ENCODE data around the gene SCIN.
A peak's percentile ranks its signal among the peaks of the same experiment; 100 is the strongest.

SCIN gene

DNA sequence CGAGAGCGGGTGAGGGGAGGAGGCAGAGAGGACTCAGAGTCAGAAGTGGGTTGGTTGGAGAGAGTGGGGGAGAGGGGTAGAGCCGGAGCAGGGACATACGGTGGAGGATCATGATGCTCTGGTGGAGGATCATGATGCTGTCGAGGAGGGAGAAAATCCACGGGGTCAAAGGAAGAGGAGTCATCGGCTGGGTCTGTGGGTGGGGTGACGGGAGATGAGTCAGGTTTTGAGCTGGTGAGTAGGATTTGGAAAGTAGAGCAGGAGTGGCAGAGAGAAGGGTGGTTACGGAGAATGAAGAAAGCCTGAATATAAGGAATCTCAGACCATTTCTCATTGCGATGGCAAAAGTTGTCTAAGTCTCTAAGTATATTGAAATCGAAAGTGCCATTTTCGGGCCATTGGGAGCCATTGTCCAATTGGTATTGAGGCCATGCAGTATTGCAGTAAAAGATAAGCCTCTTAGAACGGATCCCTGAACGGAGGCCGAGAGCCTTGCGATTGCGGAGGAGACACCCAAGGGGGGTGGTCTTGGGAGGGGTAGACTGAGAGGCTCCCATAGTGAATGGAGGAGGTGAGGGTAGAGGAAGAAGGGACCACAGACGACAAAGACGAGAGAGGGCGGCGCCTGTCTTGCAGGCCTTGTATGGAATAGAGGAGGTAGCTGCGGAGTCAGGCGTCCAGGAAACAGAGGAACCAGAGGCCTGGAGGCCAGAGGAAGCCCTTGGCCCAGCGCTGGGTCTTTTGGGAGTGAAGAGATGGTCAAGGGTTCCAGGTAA is 23.8 kb downstream of the SCIN start:
- TF ChIP-seq, protein P1, sequence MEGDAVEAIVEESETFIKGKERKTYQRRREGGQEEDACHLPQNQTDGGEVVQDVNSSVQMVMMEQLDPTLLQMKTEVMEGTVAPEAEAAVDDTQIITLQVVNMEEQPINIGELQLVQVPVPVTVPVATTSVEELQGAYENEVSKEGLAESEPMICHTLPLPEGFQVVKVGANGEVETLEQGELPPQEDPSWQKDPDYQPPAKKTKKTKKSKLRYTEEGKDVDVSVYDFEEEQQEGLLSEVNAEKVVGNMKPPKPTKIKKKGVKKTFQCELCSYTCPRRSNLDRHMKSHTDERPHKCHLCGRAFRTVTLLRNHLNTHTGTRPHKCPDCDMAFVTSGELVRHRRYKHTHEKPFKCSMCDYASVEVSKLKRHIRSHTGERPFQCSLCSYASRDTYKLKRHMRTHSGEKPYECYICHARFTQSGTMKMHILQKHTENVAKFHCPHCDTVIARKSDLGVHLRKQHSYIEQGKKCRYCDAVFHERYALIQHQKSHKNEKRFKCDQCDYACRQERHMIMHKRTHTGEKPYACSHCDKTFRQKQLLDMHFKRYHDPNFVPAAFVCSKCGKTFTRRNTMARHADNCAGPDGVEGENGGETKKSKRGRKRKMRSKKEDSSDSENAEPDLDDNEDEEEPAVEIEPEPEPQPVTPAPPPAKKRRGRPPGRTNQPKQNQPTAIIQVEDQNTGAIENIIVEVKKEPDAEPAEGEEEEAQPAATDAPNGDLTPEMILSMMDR (IDR thresholded peaks at IDR 0.05; ENCODE audit: low read depth, low read length, missing control alignments): no peak
- no peak overlapping the region for H3K4me3 ChIP-seq (ENCODE audit: low read depth, low read length)
- no peak for DNase-seq (ENCODE audit: low read depth)

DNA sequence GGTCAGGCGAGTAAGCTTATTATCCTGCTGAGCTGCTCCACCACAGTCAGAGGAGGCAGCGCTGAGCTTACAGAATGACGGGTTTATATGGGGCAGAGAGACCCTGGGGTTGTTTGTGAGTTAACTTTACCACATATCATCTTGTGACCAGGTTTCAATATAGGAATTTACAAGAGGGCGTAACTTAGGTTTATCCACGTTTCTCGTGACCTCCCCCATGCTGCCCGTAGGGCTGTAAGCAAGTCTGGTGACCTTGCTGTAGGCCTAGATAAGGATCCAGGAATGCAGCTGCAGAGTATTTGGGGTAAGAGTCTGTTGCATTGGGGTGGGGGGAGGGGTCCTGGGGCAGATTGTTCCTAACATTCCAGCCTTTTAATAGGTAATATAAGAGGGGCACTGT is 24.6 kb downstream of the SCIN start:
- no peak overlapping the region for H3K4me3 ChIP-seq (ENCODE audit: low read depth, low read length)

DNA sequence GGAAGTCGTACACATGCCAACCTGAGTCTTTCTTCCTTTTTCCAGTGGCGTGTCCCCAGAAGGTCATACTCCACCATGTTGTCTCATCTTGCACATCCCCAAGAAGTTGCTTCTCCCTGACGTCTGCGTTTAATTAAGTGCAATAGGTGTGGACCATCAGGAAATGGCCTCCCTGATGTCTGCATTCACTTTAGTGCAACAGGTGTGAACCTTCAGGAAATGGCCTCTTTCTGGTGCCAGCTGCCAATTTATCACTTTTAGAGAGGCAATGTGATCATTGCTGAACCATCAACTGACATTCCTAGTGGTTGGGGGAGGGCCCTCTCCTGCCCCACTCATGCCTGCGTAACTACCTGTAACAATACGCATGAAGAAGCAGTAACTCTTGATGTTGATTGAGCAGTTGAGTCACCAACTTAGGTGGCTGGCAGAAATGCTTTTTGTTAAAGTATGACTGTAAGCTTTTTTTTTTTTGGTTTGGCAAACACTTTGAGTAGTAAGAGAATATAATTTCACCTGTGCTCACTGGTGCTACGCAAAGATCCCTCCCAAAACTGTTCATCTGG is 25.8 kb downstream of the SCIN start:
- DNase-seq (ENCODE audit: low read depth): no peak
- TF ChIP-seq, protein P1 (IDR thresholded peaks at IDR 0.05; ENCODE audit: low read depth, low read length, missing control alignments): no peak
- no peak overlapping the region for H3K4me3 ChIP-seq (ENCODE audit: low read depth, low read length)

More for the DNA sequence above, 24.6 kb downstream of the SCIN start:
- no peak for DNase-seq (ENCODE audit: low read depth)
- TF ChIP-seq, protein P1 (IDR thresholded peaks at IDR 0.05; ENCODE audit: low read depth, low read length, missing control alignments): no peak

DNA sequence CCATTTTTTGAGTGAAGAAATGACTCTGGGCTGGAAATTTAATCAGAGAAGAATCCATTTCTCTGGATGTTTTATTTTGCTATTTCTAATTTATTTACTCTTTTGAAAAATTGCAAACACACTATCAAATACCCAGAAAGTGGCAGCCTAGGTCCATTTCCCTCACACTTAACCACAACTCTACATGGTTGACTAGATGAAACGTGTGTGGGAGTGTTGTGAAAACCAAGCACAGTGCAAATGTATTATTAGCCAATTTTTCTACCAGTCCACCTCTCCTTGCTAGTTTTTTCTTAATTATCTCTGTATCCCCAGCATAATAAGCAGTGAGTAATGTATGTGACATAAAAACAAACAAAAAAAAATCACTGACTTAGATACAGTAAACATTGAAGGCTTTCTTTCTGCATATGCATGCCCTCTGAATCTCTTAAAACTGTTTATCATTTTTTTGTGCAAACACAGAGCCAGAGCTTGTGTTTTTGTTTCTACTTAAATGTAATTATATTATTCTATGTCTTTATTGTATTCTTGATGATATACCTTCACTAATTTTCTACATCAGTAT is 30.9 kb downstream of the SCIN start:
- no peak overlapping the region for H3K4me3 ChIP-seq (ENCODE audit: low read depth, low read length)
- peak; percentile 16 for DNase-seq (ENCODE audit: low read depth)
- TF ChIP-seq, protein P1 (IDR thresholded peaks at IDR 0.05; ENCODE audit: low read depth, low read length, missing control alignments): no peak

DNA sequence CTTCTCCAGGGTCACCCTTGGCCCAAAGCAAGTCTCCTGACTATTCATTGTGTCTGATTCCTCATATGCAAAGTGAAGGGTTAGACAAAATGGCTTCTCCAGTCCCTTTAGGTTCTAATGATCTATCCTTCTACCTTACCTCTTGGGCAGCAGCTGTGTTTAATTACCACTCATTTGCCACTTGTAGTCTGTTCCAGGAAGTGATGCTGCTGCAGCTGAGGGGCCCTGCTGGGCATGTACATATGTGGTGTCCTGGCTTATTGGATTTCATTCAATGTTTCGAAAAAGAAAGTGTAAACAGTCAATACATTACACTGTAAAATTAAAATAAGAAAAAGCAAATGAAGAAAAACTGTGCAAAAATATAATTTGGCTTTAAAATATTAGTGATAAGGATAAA is 36.6 kb downstream of the SCIN start:
- no peak overlapping the region for H3K4me3 ChIP-seq (ENCODE audit: low read depth, low read length)
- DNase-seq (ENCODE audit: low read depth): no peak
- TF ChIP-seq, protein P1 (IDR thresholded peaks at IDR 0.05; ENCODE audit: low read depth, low read length, missing control alignments): no peak

DNA sequence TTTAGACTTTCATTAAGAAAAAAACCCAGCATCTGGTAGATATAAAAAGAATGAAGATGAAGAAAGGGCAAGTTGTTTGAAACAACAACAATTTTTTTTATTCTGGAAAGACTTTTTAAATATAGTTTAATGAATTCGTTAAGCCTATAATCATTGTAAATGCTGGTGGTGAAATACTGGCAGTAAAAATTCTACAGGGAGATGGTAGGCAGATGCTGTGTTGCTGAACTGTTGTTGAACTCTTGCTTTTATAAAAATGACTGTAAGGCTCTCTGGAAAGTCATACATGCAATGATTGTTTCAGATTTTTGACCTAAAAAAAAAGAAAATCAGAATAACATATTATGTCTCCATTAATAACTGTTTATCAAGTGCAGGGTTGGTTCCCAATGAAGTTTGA is 39.0 kb downstream of the SCIN start:
- no peak overlapping the region for H3K4me3 ChIP-seq (ENCODE audit: low read depth, low read length)
- TF ChIP-seq, protein P1 (IDR thresholded peaks at IDR 0.05; ENCODE audit: low read depth, low read length, missing control alignments): no peak
- DNase-seq (ENCODE audit: low read depth): no peak
